ENCODE results near the gene NDUFA3.

GRCh38 chr19:54138489-54139256 lies 36.0 kb downstream of the NDUFA3 start:
- TF ChIP-seq HNRNPH1 (optimal IDR thresholded peaks at IDR 0.05; ENCODE audit: low read depth, low read length), result no peak
- no peak for TF ChIP-seq CREM (IDR thresholded peaks at IDR 0.05)
- no peak for TF ChIP-seq CREM (CRISPR knock-in tag; IDR thresholded peaks at IDR 0.05)
- TF ChIP-seq DPF2 (CRISPR knock-in tag; IDR thresholded peaks at IDR 0.05; ENCODE audit: borderline replicate concordance, low read depth), result no peak
- no peak for TF ChIP-seq ZNF589 (CRISPR knock-in tag; conservative IDR thresholded peaks at IDR 0.05)
- TF ChIP-seq, protein P1, sequence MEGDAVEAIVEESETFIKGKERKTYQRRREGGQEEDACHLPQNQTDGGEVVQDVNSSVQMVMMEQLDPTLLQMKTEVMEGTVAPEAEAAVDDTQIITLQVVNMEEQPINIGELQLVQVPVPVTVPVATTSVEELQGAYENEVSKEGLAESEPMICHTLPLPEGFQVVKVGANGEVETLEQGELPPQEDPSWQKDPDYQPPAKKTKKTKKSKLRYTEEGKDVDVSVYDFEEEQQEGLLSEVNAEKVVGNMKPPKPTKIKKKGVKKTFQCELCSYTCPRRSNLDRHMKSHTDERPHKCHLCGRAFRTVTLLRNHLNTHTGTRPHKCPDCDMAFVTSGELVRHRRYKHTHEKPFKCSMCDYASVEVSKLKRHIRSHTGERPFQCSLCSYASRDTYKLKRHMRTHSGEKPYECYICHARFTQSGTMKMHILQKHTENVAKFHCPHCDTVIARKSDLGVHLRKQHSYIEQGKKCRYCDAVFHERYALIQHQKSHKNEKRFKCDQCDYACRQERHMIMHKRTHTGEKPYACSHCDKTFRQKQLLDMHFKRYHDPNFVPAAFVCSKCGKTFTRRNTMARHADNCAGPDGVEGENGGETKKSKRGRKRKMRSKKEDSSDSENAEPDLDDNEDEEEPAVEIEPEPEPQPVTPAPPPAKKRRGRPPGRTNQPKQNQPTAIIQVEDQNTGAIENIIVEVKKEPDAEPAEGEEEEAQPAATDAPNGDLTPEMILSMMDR (CRISPR knock-in tag; IDR thresholded peaks at IDR 0.05), result no peak
- no peak for TF ChIP-seq ZNF556 (CRISPR knock-in tag; IDR thresholded peaks at IDR 0.05; ENCODE audit: borderline replicate concordance)
- TF ChIP-seq MYNN (CRISPR knock-in tag; IDR thresholded peaks at IDR 0.05; ENCODE audit: low read depth), result no peak
- TF ChIP-seq EZH2 (conservative IDR thresholded peaks at IDR 0.05; ENCODE audit: low read depth, low read length), result no peak
- TF ChIP-seq ZBTB33 (CRISPR knock-in tag; IDR thresholded peaks at IDR 0.05), result no peak; the same call in 1 of the 2 replicates
- no peak for TF ChIP-seq BRCA1 (CRISPR knock-in tag; IDR thresholded peaks at IDR 0.05)
- no peak for TF ChIP-seq ZNF17 (CRISPR knock-in tag; IDR thresholded peaks at IDR 0.05)
- no peak for TF ChIP-seq ZSCAN30 (CRISPR knock-in tag; IDR thresholded peaks at IDR 0.05)
- TF ChIP-seq ZBTB46 (CRISPR knock-in tag; IDR thresholded peaks at IDR 0.05; ENCODE audit: borderline replicate concordance), result no peak
